GM10248 (cell line): ENCODE data around the gene MARCKS.
A peak's percentile ranks its signal among the peaks of the same experiment; 100 is the strongest.

Experiments
- CTCF ChIA-PET: fragments of 300-600 bp; sonication (Branson Sonifier 250); formaldehyde crosslinking; extraction: SDS; loops from one replicate; lab custom pipeline; 2021; ENCODE audit warnings: antibody characterized with exemption; lab: Yijun Ruan, JAX
- POLR2A ChIA-PET: fragments of 350-650 bp; sonication (Branson Sonifier 250); formaldehyde crosslinking; extraction: SDS; loops from one replicate; lab custom pipeline; 2020; ENCODE audit warnings: antibody characterized with exemption; lab: Yijun Ruan, JAX
- DNase-seq: peaks from one replicate; pipeline ENCODE4 v3.0.0; 2012; ENCODE audit errors: extremely low spot score
- TF ChIP-seq, protein P1 (sequence below): IDR thresholded peaks from 2 replicates; pipeline ENCODE4 v1.5.1; 2012; ENCODE audit warnings: mild to moderate bottlenecking, low read depth; ENCODE audit errors: extremely low read depth, missing control alignments, control extremely low read depth

Gene MARCKS

DNA sequence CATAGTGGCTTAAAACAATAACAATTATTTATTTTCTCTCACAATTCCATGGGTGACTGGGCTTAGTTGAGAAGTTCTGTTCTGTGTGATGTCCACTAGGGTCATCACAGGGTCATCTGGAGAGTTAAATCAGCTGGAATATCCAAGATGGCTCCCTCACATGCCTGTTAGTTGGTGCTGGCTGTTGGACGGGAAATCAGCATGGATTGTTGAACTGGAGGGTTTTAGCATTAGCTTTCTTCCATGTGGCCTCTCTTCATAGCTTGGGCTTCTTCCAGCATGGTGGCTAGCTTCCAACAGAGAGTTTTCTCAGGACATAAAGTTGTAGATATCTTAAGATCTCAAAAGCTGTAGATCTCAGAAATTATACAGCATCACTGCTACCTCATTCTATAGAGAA, 19.6 kb downstream of the MARCKS start:
- POLR2A ChIA-PET, result no interaction called here
- DNase-seq, result no peak
- TF ChIP-seq, protein P1, sequence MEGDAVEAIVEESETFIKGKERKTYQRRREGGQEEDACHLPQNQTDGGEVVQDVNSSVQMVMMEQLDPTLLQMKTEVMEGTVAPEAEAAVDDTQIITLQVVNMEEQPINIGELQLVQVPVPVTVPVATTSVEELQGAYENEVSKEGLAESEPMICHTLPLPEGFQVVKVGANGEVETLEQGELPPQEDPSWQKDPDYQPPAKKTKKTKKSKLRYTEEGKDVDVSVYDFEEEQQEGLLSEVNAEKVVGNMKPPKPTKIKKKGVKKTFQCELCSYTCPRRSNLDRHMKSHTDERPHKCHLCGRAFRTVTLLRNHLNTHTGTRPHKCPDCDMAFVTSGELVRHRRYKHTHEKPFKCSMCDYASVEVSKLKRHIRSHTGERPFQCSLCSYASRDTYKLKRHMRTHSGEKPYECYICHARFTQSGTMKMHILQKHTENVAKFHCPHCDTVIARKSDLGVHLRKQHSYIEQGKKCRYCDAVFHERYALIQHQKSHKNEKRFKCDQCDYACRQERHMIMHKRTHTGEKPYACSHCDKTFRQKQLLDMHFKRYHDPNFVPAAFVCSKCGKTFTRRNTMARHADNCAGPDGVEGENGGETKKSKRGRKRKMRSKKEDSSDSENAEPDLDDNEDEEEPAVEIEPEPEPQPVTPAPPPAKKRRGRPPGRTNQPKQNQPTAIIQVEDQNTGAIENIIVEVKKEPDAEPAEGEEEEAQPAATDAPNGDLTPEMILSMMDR, result no peak
- CTCF ChIA-PET, result interaction anchor here (0.9 to 5.5 kb wide), 4 partner anchors 17 to 582 kb away, joined by 3 to 49 read pairs (median 4); no protein-coding TSS in a partner anchor

DNA sequence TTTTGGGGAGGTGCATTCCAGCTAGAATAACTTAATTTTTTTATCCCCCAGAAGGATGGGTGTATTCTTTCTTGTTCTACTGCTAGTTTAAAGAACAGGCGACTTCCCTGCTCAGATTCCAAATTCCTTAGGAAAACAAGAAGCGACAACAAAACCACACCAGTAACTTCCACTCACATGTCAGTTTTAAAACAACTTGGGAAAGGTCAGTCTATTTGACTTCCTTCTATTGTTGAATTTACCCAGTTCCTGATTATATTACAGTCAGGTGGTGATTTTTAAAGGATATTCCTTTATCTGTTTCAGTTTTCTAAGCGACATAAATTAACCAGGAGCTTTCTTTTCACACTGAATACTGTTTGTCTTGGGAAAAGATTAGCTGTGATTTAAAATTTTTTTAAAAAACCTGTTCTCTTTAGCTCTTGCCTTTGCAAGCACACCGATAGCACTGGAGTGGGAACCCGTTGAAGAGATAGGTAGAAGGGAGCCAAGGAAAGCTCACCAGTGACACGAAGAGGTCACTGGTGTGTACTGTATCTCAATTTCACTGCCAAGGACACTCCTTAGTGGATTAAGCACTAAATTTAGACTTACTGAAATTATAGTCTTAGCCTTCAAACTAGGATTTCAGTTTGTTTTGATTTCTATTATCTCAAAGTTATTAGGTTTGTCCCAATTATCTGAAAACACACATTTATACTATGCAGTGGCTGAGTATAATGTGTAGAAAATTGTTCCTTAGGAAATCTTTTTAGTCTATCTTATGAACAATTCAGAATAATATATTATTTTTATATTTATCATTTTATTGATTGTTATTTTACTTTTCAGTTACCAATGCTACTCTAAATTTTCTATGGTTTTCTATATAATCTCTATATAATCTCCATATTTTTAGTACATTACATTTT, 22.3 kb downstream of the MARCKS start:
- DNase-seq, result peak; percentile 52
- TF ChIP-seq, protein P1, result peak; percentile 81
- ChIA-PET POLR2A (interaction anchor here (0.6 kb wide), 1 partner anchor 236 kb away, joined by 3 read pairs; no protein-coding TSS in a partner anchor), CTCF (interaction anchor here (0.6 to 5.5 kb wide), 55 partner anchors 9 to 1699 kb away, joined by 3 to 49 read pairs (median 3); no protein-coding TSS in a partner anchor)

DNA sequence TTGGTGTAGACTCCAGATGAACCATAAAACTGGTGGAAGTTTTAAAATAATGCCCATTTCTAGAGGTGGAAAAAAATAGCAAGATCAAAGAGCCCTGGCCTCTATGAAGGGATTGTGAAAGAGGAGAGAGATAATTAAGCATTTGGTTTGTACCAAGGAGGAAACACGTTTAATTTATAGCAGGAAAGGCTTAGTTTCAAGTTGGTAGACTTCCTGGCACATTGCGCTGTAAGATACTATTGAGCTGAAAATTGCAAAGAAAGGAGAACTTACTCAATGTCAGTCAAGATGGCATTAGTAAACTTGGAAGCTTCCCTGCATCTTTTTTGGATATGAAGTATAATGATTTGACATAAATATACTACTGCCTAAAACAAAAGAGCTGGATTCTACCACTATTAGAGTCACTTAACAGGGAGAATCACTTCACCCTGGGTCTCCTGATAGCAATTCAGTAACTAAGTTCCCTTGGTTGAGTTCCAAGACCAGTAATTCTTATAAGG, 24.4 kb downstream of the MARCKS start:
- TF ChIP-seq, protein P1, result no peak
- no peak for DNase-seq
- CTCF ChIA-PET, result interaction anchor here (1.5 to 5.5 kb wide), 3 partner anchors 8 to 575 kb away, joined by 5 to 49 read pairs (median 36); no protein-coding TSS in a partner anchor
- POLR2A ChIA-PET, result no interaction called here

DNA sequence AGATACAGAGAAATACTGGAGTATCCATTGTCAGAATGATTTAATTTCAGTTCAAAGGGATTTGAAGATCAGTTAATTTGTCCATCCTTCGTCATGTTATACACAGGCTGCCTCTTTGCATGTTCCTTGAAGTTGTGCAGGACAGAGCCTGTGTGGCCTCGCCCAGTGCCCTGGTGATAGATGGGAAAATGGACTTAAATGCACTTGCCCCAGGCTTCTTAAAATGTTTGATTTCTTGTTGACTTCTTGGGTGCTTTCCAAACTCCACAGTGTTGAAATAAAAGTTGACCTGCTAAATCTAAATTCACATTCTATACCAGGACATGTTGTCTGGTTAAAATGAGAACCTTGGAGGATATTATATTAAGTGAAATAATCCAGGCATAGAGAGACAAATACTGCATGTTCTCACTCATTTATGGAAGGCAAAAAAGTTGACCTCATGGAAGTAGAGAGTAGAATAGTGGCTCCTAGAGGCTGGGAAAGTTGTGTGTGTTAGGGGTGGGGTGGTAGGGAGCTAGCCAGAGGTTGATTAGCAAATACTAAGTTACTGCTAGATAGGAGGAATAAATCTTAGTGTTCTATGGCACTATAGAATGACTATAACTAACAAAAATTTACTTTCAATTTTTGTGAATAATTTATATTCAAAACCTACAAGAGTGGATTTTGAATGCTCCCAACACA, 25.3 kb downstream of the MARCKS start:
- no peak for DNase-seq
- POLR2A ChIA-PET, result no interaction called here
- TF ChIP-seq, protein P1, result no peak
- CTCF ChIA-PET, result no interaction called here

DNA sequence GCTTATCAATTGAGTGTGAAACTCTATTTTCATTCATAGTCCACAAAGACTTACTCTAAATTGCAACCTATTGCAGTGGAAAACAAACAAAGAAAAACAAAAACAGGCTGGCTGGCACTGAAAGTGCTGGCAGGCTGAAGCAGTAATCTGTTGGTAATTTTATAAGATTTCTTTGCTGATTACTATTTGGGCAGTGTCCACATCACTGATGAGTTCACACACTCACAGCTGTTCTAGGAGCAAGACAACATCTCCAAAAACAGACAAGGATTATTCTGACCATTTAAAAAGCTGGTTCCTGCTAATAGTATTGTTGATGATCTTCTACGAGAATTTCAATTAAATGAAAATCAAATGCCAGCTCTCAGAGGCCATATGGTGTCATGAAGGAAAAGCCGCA, 26.9 kb downstream of the MARCKS start:
- TF ChIP-seq, protein P1, result no peak
- POLR2A ChIA-PET, result no interaction called here
- no peak for DNase-seq
- CTCF ChIA-PET, result interaction anchor here (1.2 to 2.5 kb wide), 4 partner anchors 22 to 1097 kb away, joined by 3 to 10 read pairs (median 4); no protein-coding TSS in a partner anchor

DNA sequence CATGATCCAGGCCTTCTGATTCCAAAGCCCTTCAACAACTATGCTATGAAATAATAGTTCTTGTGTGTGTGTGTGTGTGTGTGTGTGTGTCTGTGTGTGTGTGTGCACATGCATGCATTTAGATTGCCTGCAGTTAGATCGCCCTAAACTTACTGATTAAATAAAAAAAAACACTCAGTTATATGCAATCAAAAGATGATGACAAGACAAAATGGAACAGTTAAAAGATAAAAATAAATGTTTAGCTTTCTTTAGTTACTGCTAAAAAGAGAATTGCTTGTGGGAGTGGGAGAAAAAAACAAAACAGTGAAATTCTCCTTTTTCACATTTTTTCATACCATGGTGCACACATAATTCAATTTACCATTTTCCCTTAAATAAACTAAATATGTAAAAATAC, 29.4 kb downstream of the MARCKS start:
- TF ChIP-seq, protein P1, result no peak
- no peak for DNase-seq
- POLR2A ChIA-PET, result interaction anchor here (0.6 kb wide), 1 partner anchor 256 kb away, joined by 4 read pairs; no protein-coding TSS in a partner anchor
- CTCF ChIA-PET, result interaction anchor here (1.9 kb wide), 1 partner anchor 23 kb away, joined by 5 read pairs; no protein-coding TSS in a partner anchor
